IMR-90 (cell line): ENCODE results near the gene MYL4. TPM values are rescaled to one million over a fixed set of nuclear protein-coding genes. Genes with fewer than 3 reads are reported as not detected.

ENCODE experiments used
- ATAC-seq: fragments of 200-7000 bp; cut with Tn5 transposase; 2 replicates; pipeline ENCODE4 v1.9.1; 2020; ENCODE audit warnings: low read depth, mild to moderate bottlenecking, moderate library complexity
- BruUV-seq: library from RNA; stranded (reverse); fragments of 400-500 nt; replicated peaks from 2 replicates; lab custom pipeline; 2021; lab: Mats Ljungman, UMichigan
- CTCF ChIA-PET: fragments of 300-600 bp; formaldehyde crosslinking; extraction: SDS; loops from one replicate; lab custom pipeline; 2021; ENCODE audit warnings: antibody characterized with exemption; lab: Yijun Ruan, JAX
- POLR2A ChIA-PET: fragments of 300-600 bp; sonication (Branson Sonifier 250); formaldehyde crosslinking; loops from one replicate; lab custom pipeline; 2022; ENCODE audit warnings: antibody characterized with exemption; ENCODE audit not compliant: unreplicated experiment; lab: Charles Lee
- DNase-seq: peaks from one replicate; pipeline ENCODE4 v3.0.0; 2013
- H2AFZ ChIP-seq: replicated peaks from 2 replicates; pipeline ENCODE3; 2013; ENCODE audit warnings: low read length, mild to moderate bottlenecking; ENCODE audit not compliant: poor library complexity
- H2AK5ac ChIP-seq: 2 replicates; pipeline ENCODE4 v1.6.1; 2013; ENCODE audit warnings: low read depth, low read length, inconsistent platforms
- H2AK9ac ChIP-seq: replicated peaks from 2 replicates; pipeline ENCODE3; 2013; ENCODE audit warnings: mild to moderate bottlenecking, low read depth, low read length, moderate library complexity; ENCODE audit not compliant: poor library complexity
- H2BK120ac ChIP-seq: 2 replicates; pipeline ENCODE4 v1.6.1; 2013; ENCODE audit warnings: low read depth, low read length, inconsistent platforms
- H2BK15ac ChIP-seq: 3 replicates; pipeline ENCODE4 v1.6.1; 2013; ENCODE audit warnings: low read depth, low read length, inconsistent platforms
- H2BK20ac ChIP-seq: 2 replicates; pipeline ENCODE4 v1.6.1; 2013; ENCODE audit warnings: low read depth, mild to moderate bottlenecking, inconsistent platforms, low read length, moderate library complexity
- H2BK5ac ChIP-seq: 2 replicates; pipeline ENCODE4 v1.6.1; 2013; ENCODE audit warnings: mild to moderate bottlenecking, low read depth, low read length, inconsistent platforms; ENCODE audit not compliant: poor library complexity, severe bottlenecking
- H3K14ac ChIP-seq: replicated peaks from 2 replicates; pipeline ENCODE4 v1.6.1; 2013; ENCODE audit warnings: low read depth, low read length, inconsistent platforms
- H3K18ac ChIP-seq: 2 replicates; pipeline ENCODE4 v1.6.1; 2013; ENCODE audit warnings: low read depth, low read length, control low read depth
- H3K23ac ChIP-seq: 2 replicates; pipeline ENCODE4 v1.6.1; 2013; ENCODE audit warnings: low read depth, low read length, inconsistent platforms
- H3K27ac ChIP-seq: 2 replicates; pipeline ENCODE4 v1.5.1; 2013; ENCODE audit warnings: mild to moderate bottlenecking, control low read depth, low read length; ENCODE audit not compliant: insufficient read depth
- H3K27me3 ChIP-seq: 2 replicates; pipeline ENCODE4 v1.6.1; 2013; ENCODE audit warnings: low read length; ENCODE audit not compliant: control insufficient read depth, insufficient read depth
- H3K36me3 ChIP-seq: 2 replicates; pipeline ENCODE4 v1.6.1; 2013; ENCODE audit warnings: low read length, mixed read lengths; ENCODE audit not compliant: control insufficient read depth, insufficient read depth
- H3K4ac ChIP-seq: 2 replicates; pipeline ENCODE4 v1.6.1; 2013; ENCODE audit warnings: low read depth, low read length, inconsistent platforms
- H3K4me1 ChIP-seq: 2 replicates; pipeline ENCODE4 v1.6.1; 2013; ENCODE audit warnings: low read length, mixed read lengths; ENCODE audit not compliant: control insufficient read depth, insufficient read depth
- H3K4me2 ChIP-seq: 2 replicates; pipeline ENCODE4 v1.6.1; 2013; ENCODE audit warnings: low read depth, mild to moderate bottlenecking, control low read depth, low read length, moderate library complexity
- H3K4me3 ChIP-seq: 2 replicates; pipeline ENCODE4 v1.5.1; 2013; ENCODE audit warnings: low read depth, mild to moderate bottlenecking, control low read depth, low read length, moderate library complexity; ENCODE audit not compliant: insufficient read depth
- H3K56ac ChIP-seq: 2 replicates; pipeline ENCODE4 v1.6.1; 2013; ENCODE audit warnings: low read length, inconsistent platforms; ENCODE audit not compliant: insufficient read depth; ENCODE audit errors: extremely low read depth
- H3K79me1 ChIP-seq, 2 experiments: 2 replicates each; pipeline ENCODE4 v1.6.1; 2013; ENCODE audit warnings: low read length in 2 of 2, inconsistent platforms in 1 of 2, low read depth in 1 of 2
- H3K9ac ChIP-seq: 2 replicates; pipeline ENCODE4 v1.6.1; 2013; ENCODE audit warnings: low read depth, low read length, control low read depth
- H3K9me1 ChIP-seq: 2 replicates; pipeline ENCODE4 v1.6.1; 2013; ENCODE audit warnings: low read length, inconsistent platforms; ENCODE audit not compliant: insufficient read depth
- H3K9me3 ChIP-seq: 2 replicates; pipeline ENCODE4 v1.6.1; 2013; ENCODE audit warnings: low read length; ENCODE audit not compliant: control insufficient read depth, insufficient read depth
- H4K20me1 ChIP-seq: 2 replicates; pipeline ENCODE4 v1.6.1; 2013; ENCODE audit warnings: low read length, inconsistent platforms; ENCODE audit not compliant: insufficient read depth
- H4K5ac ChIP-seq: 2 replicates; pipeline ENCODE4 v1.6.1; 2013; ENCODE audit warnings: mild to moderate bottlenecking, low read depth, low read length, control low read depth
- H4K8ac ChIP-seq, 2 experiments: 2 replicates each; pipeline ENCODE4 v1.6.1; 2013; ENCODE audit warnings: low read depth in 2 of 2, low read length in 2 of 2, control low read depth in 1 of 2, inconsistent platforms in 1 of 2
- H4K91ac ChIP-seq: 2 replicates; pipeline ENCODE4 v1.6.1; 2013; ENCODE audit warnings: low read depth, low read length, inconsistent platforms; ENCODE audit not compliant: insufficient read depth
- BHLHE40 ChIP-seq: fragments of 150-350 bp; IDR thresholded peaks from 2 replicates; pipeline ENCODE4 v1.6.1; 2016; ENCODE audit warnings: mild to moderate bottlenecking, low read depth, low read length
- CEBPB ChIP-seq: IDR thresholded peaks from 2 replicates; pipeline ENCODE4 v1.6.1; 2012; ENCODE audit warnings: low read depth, low read length, improper control_type of control experiment
- CTCF ChIP-seq: conservative IDR thresholded peaks from 2 replicates; pipeline ENCODE4 v1.5.1; 2012; ENCODE audit warnings: mild to moderate bottlenecking, low read depth, low read length, improper control_type of control experiment
- FOS ChIP-seq: fragments of 150-350 bp; IDR thresholded peaks from 2 replicates; pipeline ENCODE4 v1.6.1; 2016; ENCODE audit warnings: low read depth, low read length
- MAFK ChIP-seq: IDR thresholded peaks from 2 replicates; pipeline ENCODE4 v1.6.1; 2012; ENCODE audit warnings: low read depth, low read length, improper control_type of control experiment
- NFE2L2 ChIP-seq: fragments of 150-350 bp; IDR thresholded peaks from 2 replicates; pipeline ENCODE4 v1.6.1; 2016; ENCODE audit warnings: low read depth, mild to moderate bottlenecking, low read length
- RCOR1 ChIP-seq: IDR thresholded peaks from 2 replicates; pipeline ENCODE4 v1.6.1; 2012; ENCODE audit warnings: mild to moderate bottlenecking, low read length, improper control_type of control experiment; ENCODE audit not compliant: insufficient replicate concordance
- SMC3 ChIP-seq: fragments of 150-350 bp; IDR thresholded peaks from 2 replicates; pipeline ENCODE4 v1.6.1; 2016; ENCODE audit warnings: low read depth, mild to moderate bottlenecking, antibody characterized with exemption, low read length, moderate library complexity
- USF2 ChIP-seq: fragments of 150-350 bp; IDR thresholded peaks from 2 replicates; pipeline ENCODE4 v1.6.1; 2017; ENCODE audit warnings: mild to moderate bottlenecking, antibody characterized with exemption, low read length, low read depth
- whole genome bisulfite sequencing, 2 experiments: methylation state at CpG; one replicate each; pipeline versions ENCODE4 v1.1.5 to v1.1.7; 2013; ENCODE audit warnings: missing lambda C conversion rate in 2 of 2; ENCODE audit not compliant: insufficient read length in 1 of 2; ENCODE audit errors: extremely low coverage in 2 of 2; 5-methylcytosine and 5-hydroxymethylcytosine counted together
- dilution Hi-C: fragments of 300-500 bp; cut with HindIII; formaldehyde crosslinking; loops from one replicate; pipeline ENCODE4 v1.14.3; 2018; ENCODE audit warnings: low sequenced_read_pairs; ENCODE audit not compliant: unreplicated experiment
- in situ Hi-C: fragments of 300-500 bp; cut with MboI; formaldehyde crosslinking; loops from 3 replicates; pipeline ENCODE4 v1.14.3; 2019; ENCODE audit warnings: low sequenced_read_pairs, inconsistent platforms, mixed read lengths
- intact Hi-C: fragments of 100-400 bp; cut with micrococcal nuclease; formaldehyde crosslinking; loops from 2 replicates; pipeline ENCODE4 v1.10.0; 2022
- polyA plus RNA-seq, 3 experiments: library from polyadenylated mRNA; depleted of rRNA; stranded (reverse); fragments of >200 nt; gene quantifications; 2 replicates each; pipeline ENCODE4 v1.2.3, GENCODE V29; 2012; ENCODE audit warnings: low replicate concordance in 1 of 3
- total RNA-seq: library from RNA; depleted of rRNA; stranded (reverse); fragments of >200 nt; gene quantifications from 2 replicates; pipeline ENCODE4 v1.2.3, GENCODE V29; 2012

Gene MYL4
- total and polyA plus RNA-seq, 2 of the 4 experiments (the other 2 are of a cell fraction), result not detected

GRCh38 chr17:47265983-47266541 is 56.9 kb downstream of the MYL4 start:
- BruUV-seq, result no TSS peak
- Histone ChIP-seq H2AK9ac (peak overlapping the region; percentile 71), H3K14ac (peak overlapping the region; percentile 93), H4K20me1 (no peaks in the 10 kb centered on the region), H3K9ac (no peak overlapping the region), H4K8ac (peak overlapping the region; percentile 29 to 81), H4K91ac (peak overlapping the region; percentile 84), H3K79me1 (peaks cover 25 to 57% of the 10 kb centered on the region in 2 experiments), H2AFZ (peak overlapping the region; percentile 62), H2BK20ac (peak overlapping the region; percentile 89), H3K23ac (peak overlapping the region; percentile 51; the same call in 1 of the 2 replicates), H3K9me1 (peaks cover 22% of the 10 kb centered on the region), H3K4ac (peak overlapping the region; percentile 89), H3K36me3 (no peaks in the 10 kb centered on the region), H3K9me3 (no peaks in the 10 kb centered on the region), H3K56ac (0 out of 2 replicates have a peak overlapping the region, but pooled peaks have one; percentile 8), H3K4me2 (no peak overlapping the region), H2BK5ac (peak overlapping the region; percentile 91), H3K27me3 (no peaks in the 10 kb centered on the region), H3K27ac (peak overlapping the region; percentile 28; the same call in 1 of the 2 replicates), H2BK120ac (peak overlapping the region; percentile 91), H2AK5ac (peak overlapping the region; percentile 99), H2BK15ac (peak overlapping the region; percentile 95), H3K4me3 (no peak overlapping the region), H4K5ac (peak overlapping the region; percentile 66; the same call in 1 of the 2 replicates), H3K18ac (peak overlapping the region; percentile 77; the same call in 1 of the 2 replicates), H3K4me1 (peaks cover 12% of the 10 kb centered on the region)
- DNase-seq (peak; percentile 71), ATAC-seq (no peak)
- in situ Hi-C loops, result no loop called here
- ChIA-PET POLR2A (no interaction called here), CTCF (no interaction called here)
- no peak; the same call in 1 of the 2 replicates for TF ChIP-seq SMC3
- no peak for TF ChIP-seq MAFK
- TF ChIP-seq FOS, result peak; percentile 77
- no peak for TF ChIP-seq NFE2L2
- TF ChIP-seq RCOR1, result no peak
- peak; percentile 87 for TF ChIP-seq USF2
- TF ChIP-seq BHLHE40, result peak; percentile 38
- TF ChIP-seq CEBPB, result no peak
- TF ChIP-seq CTCF, result no peak
- dilution Hi-C loops, result no loop called here
- 100% methylated on average over 1 of the region's 2 CpGs; no CpG with 5 or more reads in 1 of the 2 experiments for WGBS, 2 experiments
- intact Hi-C loops, result loop anchor here (2.0 kb wide), 1 partner anchor 29 kb away; no protein-coding TSS in a partner anchor
